ENCODE measurements around the gene SMAP1. TPM values are rescaled to one million over a fixed set of nuclear protein-coding genes. Genes with fewer than 3 reads are reported as not detected.

SMAP1 gene
- total RNA-seq, 2 donors from 2014 or later = 36.6 to 49.4 TPM

DNA sequence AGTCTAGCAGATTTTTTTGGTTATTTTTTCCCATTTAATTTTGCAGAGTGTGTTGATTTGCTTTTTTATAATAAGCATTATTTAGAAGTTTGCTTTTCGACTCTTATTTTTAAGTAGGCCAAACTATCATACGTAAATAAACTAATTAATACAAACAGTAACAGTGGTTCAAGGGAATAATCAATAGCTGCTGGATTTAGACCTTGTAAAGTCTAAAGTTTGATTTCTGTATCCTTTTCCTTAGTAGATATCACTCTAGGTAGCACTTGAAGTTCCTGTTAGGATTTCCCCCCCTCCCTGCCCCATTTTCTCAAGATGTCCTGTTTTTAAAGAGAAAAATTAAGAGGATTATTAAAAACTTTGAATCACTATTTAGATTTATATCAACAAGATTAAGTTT, 153.1 kb downstream of the SMAP1 start:
- no peak overlapping the region for H3K4me3 ChIP-seq (ENCODE audit: low read length)
- H3K9me3 ChIP-seq (ENCODE audit: control insufficient read depth, low read length) = no peaks in the 10 kb centered on the region
- no peak for TF ChIP-seq CTCF (conservative IDR thresholded peaks at IDR 0.05)
- H3K4me1 ChIP-seq (ENCODE audit: control insufficient read depth, insufficient read depth, low read length) = no peaks in the 10 kb centered on the region
- no peaks in the 10 kb centered on the region for H3K36me3 ChIP-seq (ENCODE audit: control insufficient read depth, insufficient read depth, low read length)
- no peaks in the 10 kb centered on the region for H3K36me3 Mint-ChIP-seq (ENCODE audit: low read depth)
- no peaks in the 10 kb centered on the region for H3K27me3 Mint-ChIP-seq (ENCODE audit: insufficient read depth)
- H3K4me3 Mint-ChIP-seq = no peak overlapping the region
- no peak for DNase-seq
- H3K9me3 Mint-ChIP-seq = no peaks in the 10 kb centered on the region
- no peaks in the 10 kb centered on the region for H3K27me3 ChIP-seq (ENCODE audit: control insufficient read depth, insufficient read depth, low read length, poor library complexity, severe bottlenecking)
- no peak overlapping the region for H3K27ac Mint-ChIP-seq
- no peak overlapping the region for H3K27ac ChIP-seq (ENCODE audit: low read depth, low read length)
- no peak overlapping the region for H3K9ac ChIP-seq (ENCODE audit: extremely low read depth, low read length, poor library complexity, severe bottlenecking)
- WGBS, 2 experiments (ENCODE audit: insufficient coverage in 1 of 2, insufficient read length in 1 of 2) = no CpG with 5 or more reads among the region's 2 CpGs
- H3K4me1 Mint-ChIP-seq = no peaks in the 10 kb centered on the region

- no peak for TF ChIP-seq CTCF (conservative IDR thresholded peaks at IDR 0.05)
- Mint-ChIP-seq H3K4me1 (no peaks in the 10 kb centered on the region), H3K27ac (no peak overlapping the region), H3K4me3 (no peak overlapping the region), H3K36me3 (ENCODE audit: low read depth) (no peaks in the 10 kb centered on the region), H3K9me3 (no peaks in the 10 kb centered on the region), H3K27me3 (ENCODE audit: insufficient read depth) (no peaks in the 10 kb centered on the region)
- Histone ChIP-seq H3K27me3 (ENCODE audit: control insufficient read depth, insufficient read depth, low read length, poor library complexity, severe bottlenecking) (no peaks in the 10 kb centered on the region), H3K27ac (ENCODE audit: low read depth, low read length) (no peak overlapping the region), H3K9me3 (ENCODE audit: control insufficient read depth, low read length) (no peaks in the 10 kb centered on the region), H3K9ac (ENCODE audit: extremely low read depth, low read length, poor library complexity, severe bottlenecking) (no peak overlapping the region), H3K4me1 (ENCODE audit: control insufficient read depth, insufficient read depth, low read length) (no peaks in the 10 kb centered on the region), H3K36me3 (ENCODE audit: control insufficient read depth, insufficient read depth, low read length) (no peaks in the 10 kb centered on the region), H3K4me3 (ENCODE audit: low read length) (no peak overlapping the region)
- WGBS, 2 experiments (ENCODE audit: insufficient coverage in 1 of 2, insufficient read length in 1 of 2) = 100% methylated on average over 1 of the region's 2 CpGs; no CpG with 5 or more reads in 1 of the 2 experiments
- no peak for DNase-seq
Observed at GRCh38 chr6:70821751-70822150, 154.1 kb downstream of the SMAP1 start.

GRCh38 chr6:70823651-70824050, 156.0 kb downstream of the SMAP1 start:
- no peaks in the 10 kb centered on the region for H3K9me3 ChIP-seq (ENCODE audit: control insufficient read depth, low read length)
- no peaks in the 10 kb centered on the region for H3K27me3 ChIP-seq (ENCODE audit: control insufficient read depth, insufficient read depth, low read length, poor library complexity, severe bottlenecking)
- H3K27ac ChIP-seq (ENCODE audit: low read depth, low read length) = no peak overlapping the region
- no peak overlapping the region for H3K4me3 ChIP-seq (ENCODE audit: low read length)
- 86 to 100% methylated on average over 1 of the region's 1 CpG for WGBS, 2 experiments (ENCODE audit: insufficient coverage in 1 of 2, insufficient read length in 1 of 2)
- Mint-ChIP-seq H3K9me3 (no peaks in the 10 kb centered on the region), H3K27ac (no peak overlapping the region), H3K27me3 (ENCODE audit: insufficient read depth) (no peaks in the 10 kb centered on the region), H3K4me1 (no peaks in the 10 kb centered on the region), H3K36me3 (ENCODE audit: low read depth) (no peaks in the 10 kb centered on the region), H3K4me3 (no peak overlapping the region)
- no peaks in the 10 kb centered on the region for H3K36me3 ChIP-seq (ENCODE audit: control insufficient read depth, insufficient read depth, low read length)
- TF ChIP-seq CTCF (conservative IDR thresholded peaks at IDR 0.05) = no peak
- H3K9ac ChIP-seq (ENCODE audit: extremely low read depth, low read length, poor library complexity, severe bottlenecking) = no peak overlapping the region
- no peak for DNase-seq
- no peaks in the 10 kb centered on the region for H3K4me1 ChIP-seq (ENCODE audit: control insufficient read depth, insufficient read depth, low read length)

Data from endodermal cell (in vitro differentiated cells).